Left colon (tissue), 2 donors: ENCODE measurements around the gene AP3D1. TPM values are rescaled to one million over a fixed set of nuclear protein-coding genes. Genes with fewer than 3 reads are reported as not detected.

Experiments used
- ATAC-seq: fragments of 200-7000 bp; cut with Tn5 transposase; one replicate; pipeline ENCODE4 v1.9.1; 2020; ENCODE audit warnings: mild to moderate bottlenecking, moderate library complexity
- DNase-seq, 2 donors: peaks; one replicate each; pipeline ENCODE4 v3.0.0-alpha.2; 2020
- intact Hi-C, 2 donors: fragments of 100-400 bp; cut with DNase I in 1 of 2; cut with micrococcal nuclease in 1 of 2; formaldehyde crosslinking; loops; one replicate each; pipeline versions ENCODE4 v1.11.2 to v1.14.0; 2022; cut with DNase I, micrococcal nuclease
- total RNA-seq, 2 donors: library from RNA; stranded (reverse); fragmentation: NEBNext Ultra II Directional; extraction: Animal tissue kit (Norgen Biotek cat#: 25700); gene quantifications; one replicate each; pipeline ENCODE4 v1.2.1, GENCODE V29; 2021
- donor health status: DM: no; HTN: no; CAD: no.
- donor health status: DM: yes; HTN: yes; CAD: no.

AP3D1 gene
- total RNA-seq, 2 donors from 2014 or later, result 99.4 to 123 TPM

DNA sequence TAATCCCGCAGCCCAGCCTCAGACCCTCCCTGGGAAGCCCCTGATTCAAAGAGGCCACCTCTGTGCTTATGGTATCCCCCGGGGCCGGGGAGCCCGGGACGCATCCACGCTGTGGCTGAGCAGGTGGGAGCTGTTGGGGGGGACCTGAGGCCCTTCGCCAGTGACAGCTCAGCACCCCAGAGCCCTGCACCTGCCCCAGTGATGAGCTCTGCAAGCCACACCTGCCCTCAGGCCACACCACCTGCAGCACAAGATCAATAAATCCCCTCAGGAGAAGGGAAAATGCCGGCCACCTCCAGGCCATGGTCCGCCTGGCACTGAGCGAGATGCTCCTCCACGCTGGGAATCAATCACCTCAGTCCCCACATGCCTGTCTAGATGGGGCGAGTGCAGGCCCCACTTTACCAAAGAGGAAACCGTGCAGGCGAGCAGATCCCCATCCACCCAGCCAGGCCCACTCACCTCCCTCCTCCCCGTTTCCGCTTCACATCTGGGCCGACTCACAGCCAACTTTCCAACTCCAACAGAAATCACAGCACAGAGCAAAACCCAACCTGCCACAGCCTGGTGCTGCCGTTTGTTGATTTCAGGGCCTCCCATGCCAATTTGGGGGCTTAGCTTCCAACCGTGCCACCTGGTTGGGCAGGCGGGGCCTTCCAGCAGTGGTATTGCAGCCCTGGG, 68.1 kb downstream of the AP3D1 start:
- intact Hi-C loops, result loop anchor here in 1 of 2 donors (10.0 kb wide), 1 partner anchor 149 kb away; no protein-coding TSS in a partner anchor
- DNase-seq (no peak), ATAC-seq (peak; percentile 18)

DNA sequence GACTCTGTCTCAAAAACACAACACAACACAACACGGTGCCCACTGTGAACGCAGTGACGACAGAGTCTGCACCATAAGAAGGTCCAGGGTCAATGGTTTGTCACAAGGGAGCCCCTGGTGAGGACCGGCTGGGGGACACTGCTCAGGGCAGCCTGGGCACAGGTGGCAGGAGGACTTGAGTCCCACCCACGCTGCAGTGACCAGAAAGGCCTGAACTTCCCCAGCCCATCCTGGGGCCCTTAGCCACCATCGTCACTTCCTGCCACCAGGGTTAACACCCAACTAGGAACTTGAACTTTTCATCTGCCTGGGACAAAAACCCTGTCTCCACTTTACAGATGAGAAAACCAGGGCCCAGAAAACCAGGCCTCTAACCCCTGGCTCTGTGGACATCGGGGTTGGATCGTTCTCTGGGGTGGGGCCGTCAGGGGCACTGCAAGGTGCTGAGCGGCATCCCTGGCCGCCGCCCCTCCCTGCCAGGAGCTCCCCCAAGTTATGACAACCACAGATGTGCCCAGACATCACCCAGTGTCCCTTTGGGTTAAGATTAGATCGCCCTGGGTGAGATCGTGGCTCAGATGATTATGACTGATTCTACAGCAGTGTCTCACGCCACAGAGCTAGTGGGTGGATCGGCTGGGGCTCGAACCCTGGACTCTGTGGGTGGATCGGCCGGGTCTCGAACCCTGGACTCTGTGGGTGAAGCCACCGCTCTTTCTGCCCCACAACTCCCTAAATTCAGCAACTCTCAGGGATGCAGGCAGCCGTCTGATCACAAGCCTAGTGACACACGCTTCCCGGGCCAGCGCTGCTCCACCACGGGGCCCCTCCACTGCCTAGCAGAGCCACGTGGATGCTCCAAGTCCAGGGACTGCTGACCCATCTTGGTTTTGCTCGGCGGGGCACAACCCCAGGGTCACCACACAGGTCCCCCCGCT, 69.2 kb downstream of the AP3D1 start:
- peak; percentile 15 for ATAC-seq
- DNase-seq, result no peak
- intact Hi-C loops, result loop anchor here in 1 of 2 donors (10.0 kb wide), 1 partner anchor 147 kb away; no protein-coding TSS in a partner anchor

DNA sequence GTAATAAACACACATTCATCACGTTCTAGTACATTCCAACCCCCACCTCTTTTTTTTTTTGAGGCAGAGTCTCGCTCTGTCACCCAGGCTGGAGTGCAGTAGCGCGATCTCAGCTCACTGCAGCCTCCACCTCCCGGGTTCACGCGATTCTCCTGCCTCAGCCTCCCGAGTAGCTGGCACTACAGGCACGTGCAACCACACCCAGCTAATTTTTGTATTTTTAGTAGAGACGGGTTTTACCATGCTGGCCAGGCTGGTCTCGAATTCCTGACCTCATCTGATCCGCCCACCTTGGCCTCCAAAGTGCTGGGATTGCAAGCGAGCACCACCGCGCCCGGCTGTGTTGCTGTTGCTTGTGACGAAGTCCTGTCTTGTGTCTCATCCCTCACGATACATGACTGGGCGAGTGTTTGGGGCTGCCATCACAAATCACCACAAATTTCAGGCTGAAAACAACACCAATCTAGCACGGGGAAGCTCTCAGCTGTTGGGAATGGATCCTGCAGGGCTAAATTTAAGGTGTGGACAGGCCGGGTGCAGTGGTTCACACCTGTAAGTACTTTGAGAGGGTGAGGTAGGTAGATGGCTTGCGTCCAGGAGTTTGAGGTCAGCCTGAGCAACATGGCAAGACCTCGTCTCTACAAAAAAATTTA, 70.9 kb downstream of the AP3D1 start:
- intact Hi-C loops, result loop anchor here in 1 of 2 donors (10.0 kb wide), 1 partner anchor 146 kb away; no protein-coding TSS in a partner anchor
- ATAC-seq (no peak), DNase-seq (no peak)

DNA sequence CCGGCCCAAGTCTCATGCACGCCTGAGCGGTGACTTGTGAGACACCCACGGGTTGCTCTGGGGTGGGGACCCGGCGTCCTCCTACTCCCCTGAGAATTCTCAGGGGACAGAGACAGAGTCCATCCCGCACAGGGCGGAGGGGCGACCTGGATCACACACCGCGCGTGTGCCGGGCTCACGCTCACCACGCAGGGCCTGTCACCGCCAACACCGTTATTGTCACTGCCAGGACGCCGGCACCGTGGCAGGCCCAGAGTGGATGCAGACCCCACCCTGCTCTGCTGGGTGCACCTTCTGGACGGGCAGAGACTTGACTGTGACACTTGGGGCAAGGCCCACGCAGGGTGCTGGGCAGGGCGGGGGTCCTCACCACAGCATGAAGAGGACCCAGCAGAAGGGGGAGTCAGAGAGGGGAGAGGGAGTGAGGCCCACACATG, 71.5 kb downstream of the AP3D1 start:
- intact Hi-C loops, result loop anchor here in 1 of 2 donors (10.0 kb wide), 1 partner anchor 145 kb away; no protein-coding TSS in a partner anchor
- no peak for DNase-seq
- ATAC-seq, result no peak

DNA sequence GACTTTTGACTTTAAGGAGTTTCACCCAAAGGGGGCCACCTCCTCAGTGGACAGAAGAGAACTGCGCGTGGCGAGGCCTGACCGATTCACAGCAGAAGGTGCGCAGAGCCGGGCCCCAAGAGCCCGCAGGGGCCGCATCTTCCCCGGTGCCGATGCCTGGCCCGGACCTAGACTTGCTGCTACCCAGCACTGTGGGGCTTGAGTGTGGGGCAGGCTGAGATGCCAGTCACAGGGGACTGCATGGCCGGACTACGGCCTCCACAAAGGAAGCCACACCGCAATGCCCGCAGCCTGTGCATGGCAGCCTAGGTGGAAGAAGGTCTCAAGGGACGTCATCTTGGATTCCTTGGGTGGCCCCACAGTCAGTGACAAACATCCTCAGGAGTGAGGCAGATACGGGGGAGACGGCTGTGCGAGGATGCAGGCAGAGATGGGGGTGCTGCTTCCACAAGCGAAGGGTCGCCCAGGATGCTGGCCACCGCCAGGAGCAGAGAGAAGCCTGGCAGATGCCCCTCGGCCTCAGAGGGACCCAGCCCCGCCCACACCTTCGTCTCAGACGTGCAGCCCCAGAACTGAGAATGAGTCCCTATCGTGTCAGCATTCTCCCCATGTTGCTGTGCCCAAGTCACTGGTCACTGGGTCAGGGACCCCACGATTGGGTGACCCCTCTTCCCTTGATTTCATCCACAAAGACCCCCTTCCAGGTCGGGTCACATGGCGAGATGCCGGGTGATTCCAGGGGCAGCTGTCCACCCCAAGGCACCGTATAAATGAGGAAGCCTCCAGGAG, 72.1 kb downstream of the AP3D1 start:
- DNase-seq (no peak), ATAC-seq (no peak)
- intact Hi-C loops, result no loop called here

DNA sequence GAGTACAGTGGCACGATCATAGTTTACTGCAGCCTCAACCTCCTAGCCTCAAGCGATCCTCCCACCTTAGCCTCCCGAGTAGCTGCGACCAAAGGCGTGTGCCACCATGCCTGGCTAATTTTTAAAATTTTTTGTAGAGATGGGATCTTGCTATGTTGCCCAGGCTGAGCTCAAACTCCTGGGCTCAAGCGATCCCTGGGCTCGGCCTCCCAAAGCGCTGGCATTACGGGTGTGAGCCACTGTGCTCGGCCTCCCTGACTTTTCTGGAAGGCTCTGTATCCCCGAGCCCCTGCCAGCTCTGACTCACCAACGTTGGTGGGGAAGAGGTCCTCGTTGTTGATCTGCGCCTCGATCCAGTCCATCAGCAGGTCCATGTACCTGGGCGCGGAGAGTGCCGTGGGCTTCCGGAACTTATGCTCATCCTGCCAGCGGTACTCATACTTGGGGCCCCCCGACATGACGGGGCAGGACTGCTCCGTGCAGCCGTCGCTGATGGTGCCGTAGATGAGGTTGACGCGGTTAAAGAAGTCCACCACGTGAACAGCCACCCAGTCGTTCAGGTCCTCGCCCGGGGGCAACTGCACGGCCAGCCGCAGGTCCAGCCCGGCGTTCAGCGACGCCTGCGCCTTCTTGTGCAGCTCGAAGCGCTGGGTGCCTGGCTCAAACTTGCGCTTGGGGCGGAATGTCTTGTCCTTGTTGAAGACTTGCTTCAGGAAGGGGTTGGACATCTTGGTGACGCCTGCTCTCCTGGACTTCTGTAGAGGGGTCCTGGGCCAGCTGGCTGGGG, 73.3 kb downstream of the AP3D1 start:
- ATAC-seq, result no peak
- DNase-seq, result no peak
- intact Hi-C loops, result no loop called here

DNA sequence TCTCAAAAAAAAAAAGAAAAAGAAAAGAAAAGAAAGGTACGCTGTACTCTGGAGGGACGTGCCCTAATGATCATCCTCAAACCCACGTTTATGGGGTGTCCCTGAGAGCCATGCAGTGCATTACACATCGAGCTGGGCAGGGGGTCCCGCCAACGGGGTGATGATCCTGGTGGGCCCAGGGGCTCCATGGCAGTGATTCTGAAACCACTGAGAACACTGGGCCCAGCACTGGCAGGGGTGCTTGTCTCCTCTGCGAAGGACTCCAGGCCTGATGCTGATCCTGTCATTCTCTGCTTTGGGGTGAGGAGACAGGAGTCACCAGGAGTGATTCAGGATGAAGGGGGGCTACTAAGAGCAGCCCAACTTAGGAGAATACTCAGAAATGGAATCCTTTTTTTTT, 74.0 kb downstream of the AP3D1 start:
- ATAC-seq, result no peak
- DNase-seq, result no peak
- intact Hi-C loops, result no loop called here

DNA sequence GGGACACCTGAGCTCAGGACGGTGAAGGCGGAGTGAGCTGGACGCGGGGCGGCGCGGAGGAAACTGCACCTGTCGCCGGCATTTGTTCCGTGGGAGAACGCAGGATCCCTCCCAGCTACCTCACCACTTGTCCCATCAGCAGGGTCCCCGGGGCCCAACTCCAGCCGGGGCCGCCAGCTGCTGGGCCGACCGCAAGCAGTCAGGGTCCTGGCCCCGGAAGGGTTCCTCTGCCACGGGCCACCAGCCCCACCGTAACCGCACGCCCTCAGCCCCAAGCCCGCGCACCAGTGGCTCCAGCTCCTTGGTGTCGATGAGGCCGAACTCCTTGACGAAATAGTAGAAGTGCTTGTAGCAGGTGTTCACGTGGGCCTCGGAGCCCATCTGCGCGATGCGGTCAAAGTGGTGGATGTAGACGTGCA, 74.8 kb downstream of the AP3D1 start:
- intact Hi-C loops, result no loop called here
- DNase-seq (no peak), ATAC-seq (no peak)

DNA sequence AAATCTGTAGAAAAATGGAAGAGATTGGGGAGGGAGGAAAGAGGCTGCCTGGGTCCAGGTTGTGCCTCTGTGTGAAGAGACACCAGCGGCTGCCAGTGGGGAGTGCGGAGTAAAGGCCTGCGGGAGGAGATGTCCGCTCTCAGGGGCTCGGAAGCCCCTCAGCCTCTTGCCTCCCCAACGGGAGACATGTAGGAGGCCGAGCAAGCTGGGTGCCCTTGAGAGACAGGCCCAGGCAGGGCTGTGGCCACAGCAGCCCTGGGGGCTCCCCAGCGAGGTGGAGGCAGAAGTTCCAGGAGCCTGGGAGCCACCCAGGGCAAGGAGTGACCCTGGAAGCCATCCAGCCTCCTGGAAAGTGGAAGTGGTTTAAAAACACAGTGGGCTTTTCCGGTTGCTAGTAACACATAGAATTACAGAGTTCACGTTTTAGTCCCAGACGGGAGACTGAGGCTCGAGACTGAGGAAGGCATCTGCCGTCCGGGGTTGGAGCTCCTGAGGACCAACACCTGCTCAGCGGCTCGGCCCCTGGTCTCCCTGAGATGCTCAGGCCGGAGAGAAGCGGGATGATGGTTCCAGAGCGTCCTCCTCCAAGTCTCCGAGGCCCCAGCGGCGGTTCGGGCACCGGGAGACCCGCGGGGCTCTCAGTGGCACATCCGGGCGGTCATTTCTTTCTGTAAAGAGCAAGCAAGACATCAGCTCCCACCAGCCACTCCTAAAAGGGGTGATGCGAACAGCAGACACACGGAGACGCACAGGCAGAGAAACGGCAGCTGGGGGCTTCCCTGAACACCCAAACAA, 78.4 kb downstream of the AP3D1 start:
- intact Hi-C loops, result no loop called here
- DNase-seq (no peak), ATAC-seq (no peak)

DNA sequence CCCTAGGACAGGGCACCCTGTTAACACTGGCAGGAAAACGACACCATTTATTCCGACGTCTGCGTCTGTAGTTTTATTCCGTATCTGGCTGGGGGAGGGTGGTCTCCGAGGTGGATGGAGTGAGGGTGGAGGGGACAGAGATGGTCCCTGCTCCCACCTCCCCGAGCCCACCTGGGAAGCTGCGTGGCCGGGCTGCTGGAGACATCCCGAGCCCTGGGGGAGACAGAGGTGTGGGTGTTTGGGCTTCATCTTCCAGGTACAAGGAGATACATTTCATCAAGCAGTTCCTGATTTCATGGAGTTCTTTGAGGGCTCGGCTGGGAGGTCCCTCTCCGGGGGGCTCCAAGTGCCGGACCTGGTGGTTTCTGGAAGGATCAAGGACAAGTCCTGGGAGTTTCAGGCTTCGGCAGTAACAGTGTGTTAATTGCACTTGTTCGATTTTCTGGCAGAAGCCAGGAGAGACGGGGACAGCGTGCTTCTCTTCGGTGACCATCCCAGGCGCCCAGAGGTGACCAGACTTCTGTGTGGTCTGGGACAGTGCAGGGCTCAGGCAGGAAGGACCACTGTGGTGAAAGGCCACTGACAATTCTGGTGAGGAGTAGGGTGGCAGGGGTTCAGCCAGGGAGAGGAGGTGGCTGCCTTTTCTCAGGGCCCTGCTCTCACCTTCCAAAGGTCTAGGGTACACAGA, 80.2 kb downstream of the AP3D1 start:
- no peak for DNase-seq
- intact Hi-C loops, result no loop called here

DNA sequence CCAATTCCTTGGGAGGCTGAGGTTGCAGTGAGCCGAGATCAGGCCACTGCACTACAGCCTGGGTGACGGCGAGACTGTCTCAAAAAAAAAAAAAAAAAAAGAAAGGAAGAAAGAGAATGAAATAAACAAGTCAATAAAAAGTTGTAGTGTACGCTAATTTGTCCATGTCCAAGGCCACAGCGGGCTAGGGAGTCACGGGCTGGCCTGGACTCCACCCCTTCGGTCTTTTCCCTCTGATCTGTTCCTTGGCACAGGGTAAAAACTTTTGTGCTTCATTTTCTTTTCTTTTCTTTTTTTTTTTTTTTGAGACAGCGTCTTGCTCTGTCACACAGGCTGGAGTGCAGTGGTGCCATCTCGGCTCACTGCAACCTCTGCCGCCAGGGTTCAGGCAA, 80.9 kb downstream of the AP3D1 start:
- intact Hi-C loops, result no loop called here
- peak in 1 of 2 donors; percentile 55 for DNase-seq
- ATAC-seq, result peak; percentile 69

More for the DNA sequence above, 80.2 kb downstream of the AP3D1 start:
- no peak for ATAC-seq

DNA sequence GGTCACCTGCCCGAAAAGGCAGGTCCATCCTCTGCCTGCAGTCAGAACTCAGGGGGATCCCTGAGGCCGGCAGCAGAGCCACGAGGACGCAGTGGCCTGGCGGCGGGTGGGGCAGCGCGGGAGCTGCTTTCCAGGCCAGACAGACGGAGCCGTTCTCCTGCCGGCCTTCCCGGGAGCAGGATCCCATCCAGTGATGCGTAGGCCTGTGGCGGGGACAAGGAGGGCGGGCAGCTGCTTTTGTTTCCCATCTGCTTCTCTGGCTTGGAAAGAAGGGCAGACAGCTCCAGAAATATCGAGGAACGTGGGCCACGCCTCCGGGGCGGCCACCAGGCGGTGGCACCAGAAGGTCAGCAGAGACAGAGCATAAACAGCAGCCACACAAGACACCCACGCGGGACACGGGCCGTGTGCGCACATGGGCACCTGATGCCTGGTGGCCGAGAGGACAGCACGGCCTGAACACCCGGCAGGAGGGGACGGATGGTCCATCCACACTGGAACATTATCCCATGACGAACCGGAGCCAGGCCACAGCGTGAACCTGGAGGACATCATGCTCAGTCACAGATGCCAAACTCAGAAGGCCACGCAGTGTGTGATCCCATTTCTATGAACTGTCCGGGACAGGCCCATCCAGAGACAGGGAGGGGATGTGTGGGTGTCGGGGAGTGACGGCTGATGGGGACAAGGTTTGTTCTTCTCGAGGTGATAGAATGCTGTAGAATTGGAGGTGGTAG, 86.4 kb downstream of the AP3D1 start:
- DNase-seq (peak in 1 of 2 donors; percentile 42), ATAC-seq (no peak)
- intact Hi-C loops, result no loop called here

DNA sequence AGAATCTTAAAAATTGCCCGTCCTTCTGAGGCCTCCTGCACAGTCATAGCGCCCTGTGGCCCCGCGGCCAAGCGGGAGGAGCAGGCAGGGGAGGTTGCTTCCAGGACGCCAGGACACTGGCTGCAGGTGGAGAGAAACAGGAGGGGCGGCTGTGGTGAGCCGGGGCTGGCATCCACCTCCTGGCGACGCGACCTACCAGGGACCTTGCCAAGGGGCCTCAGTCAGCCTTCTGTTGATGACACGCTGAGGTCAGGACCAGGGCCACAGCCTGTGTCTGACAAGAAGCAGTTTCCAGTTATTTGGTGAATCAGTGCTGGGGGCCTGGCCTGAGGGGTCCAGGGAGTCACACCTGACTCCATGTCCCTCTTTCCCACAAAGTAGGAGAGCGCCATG, 87.0 kb downstream of the AP3D1 start:
- ATAC-seq, result no peak
- intact Hi-C loops, result no loop called here
- peak in 1 of 2 donors; percentile 19 for DNase-seq

DNA sequence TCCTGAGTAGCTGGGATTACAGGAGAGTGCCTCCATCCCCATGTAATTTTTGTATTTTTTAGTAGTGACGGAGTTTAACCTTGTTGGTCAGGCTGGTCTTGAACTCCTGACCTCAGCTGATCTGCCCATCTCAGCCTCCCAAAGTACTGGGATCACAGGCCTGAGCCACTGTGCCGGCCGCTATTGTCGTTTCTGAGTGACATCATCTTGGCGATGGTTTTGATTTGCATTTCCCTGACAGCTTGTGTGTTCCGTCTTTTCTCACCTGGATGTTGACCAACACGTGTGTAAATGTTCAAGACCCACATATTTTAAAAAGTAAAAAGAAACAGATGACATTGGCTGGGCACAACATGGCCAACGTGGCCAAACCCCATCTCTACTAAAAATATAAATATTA, 87.5 kb downstream of the AP3D1 start:
- DNase-seq (no peak), ATAC-seq (no peak)
- intact Hi-C loops, result no loop called here

DNA sequence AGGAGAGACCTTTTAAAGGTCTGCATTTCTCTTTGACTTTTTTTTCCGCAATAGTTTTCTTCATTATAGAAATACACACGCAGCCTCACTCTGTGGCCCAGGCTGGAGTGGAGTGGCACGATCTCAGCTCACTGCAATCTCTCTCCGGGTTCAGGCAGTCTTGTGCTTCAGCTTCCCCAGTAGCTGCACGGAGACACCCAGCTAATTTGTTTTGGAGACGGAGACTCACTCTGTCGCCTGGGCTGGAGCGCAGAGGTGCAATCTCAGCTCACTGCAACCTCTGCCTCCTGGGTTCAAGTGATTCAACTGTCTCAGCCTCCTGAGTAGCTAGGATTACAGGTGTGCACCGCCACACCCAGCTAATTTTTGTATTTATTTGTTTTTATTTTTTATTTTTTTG, 88.6 kb downstream of the AP3D1 start:
- intact Hi-C loops, result no loop called here
- DNase-seq (no peak), ATAC-seq (no peak)

DNA sequence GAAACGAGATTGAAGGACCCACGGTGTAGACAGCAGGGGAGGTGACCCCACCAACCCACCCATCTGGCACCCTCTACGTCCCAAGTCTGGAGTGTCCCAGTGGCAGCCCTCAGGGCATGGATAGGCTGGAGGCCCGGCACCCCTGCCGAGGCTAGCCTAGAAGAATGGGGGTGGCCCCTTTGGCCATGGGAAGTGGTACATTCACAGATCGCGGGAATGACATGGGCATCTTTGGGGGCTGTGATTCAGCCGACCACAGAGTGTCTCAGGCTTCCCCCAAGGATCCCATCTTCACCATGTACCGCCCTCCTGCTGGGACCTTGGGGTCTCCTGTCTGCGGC, 89.0 kb downstream of the AP3D1 start:
- ATAC-seq (no peak), DNase-seq (no peak)
- intact Hi-C loops, result no loop called here
